ENCODE results near the gene RBP5.

Gene RBP5

GRCh38 chr12:7155471-7156034, 26.9 kb upstream of the RBP5 start:
- no peak for DNase-seq (ENCODE audit: insufficient read length, low spot score)
- FAIRE-seq: no peak
- no peak for TF ChIP-seq CTCF (IDR thresholded peaks at IDR 0.05; ENCODE audit: insufficient read depth, missing control alignments)

GRCh38 chr12:7154901-7155470, 26.3 kb upstream of the RBP5 start:
- no peak for TF ChIP-seq CTCF (IDR thresholded peaks at IDR 0.05; ENCODE audit: insufficient read depth, missing control alignments)
- FAIRE-seq (no peak), DNase-seq (ENCODE audit: insufficient read length, low spot score) (no peak)

DNA sequence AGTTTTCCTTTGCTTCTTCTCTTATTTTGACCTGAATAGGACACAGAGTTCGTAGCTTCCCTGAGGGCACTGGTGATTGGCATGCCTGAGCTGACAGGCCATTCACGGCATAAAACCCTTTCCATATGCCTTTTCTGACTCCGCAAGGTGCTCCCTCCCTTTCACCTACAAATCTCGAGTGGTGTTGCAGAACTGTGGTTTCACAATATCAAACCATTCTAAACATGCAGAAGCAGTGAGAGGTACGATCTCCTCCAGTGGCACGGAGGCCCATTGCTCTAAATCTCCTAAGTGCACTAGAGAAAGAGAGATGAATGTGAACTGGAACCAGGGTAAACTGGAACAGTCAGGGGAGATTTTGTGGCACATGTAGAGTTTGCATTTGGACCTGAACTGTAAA, 25.4 kb upstream of the RBP5 start:
- no peak for TF ChIP-seq CTCF (IDR thresholded peaks at IDR 0.05; ENCODE audit: insufficient read depth, missing control alignments)
- FAIRE-seq (no peak), DNase-seq (ENCODE audit: insufficient read length, low spot score) (no peak)

DNA sequence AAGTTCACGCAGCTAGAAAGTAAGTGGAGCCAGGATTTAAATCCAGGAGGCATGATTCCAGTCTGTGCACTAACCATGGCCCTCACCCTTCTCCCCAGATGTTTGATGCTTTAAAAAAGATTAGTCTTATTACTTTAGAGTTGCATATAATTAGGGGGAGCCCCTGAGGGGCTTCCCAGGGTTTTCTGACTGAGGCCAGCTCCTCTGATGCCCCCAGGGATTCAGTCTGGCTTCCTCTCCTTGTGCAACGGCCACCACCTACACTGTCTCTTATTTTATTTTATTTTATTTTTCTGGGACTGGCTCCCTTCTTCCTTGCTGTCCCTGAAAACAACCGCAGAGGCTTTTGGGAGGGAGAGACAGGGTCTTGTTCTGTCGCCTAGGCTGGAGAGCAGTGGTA, 24.1 kb upstream of the RBP5 start:
- FAIRE-seq: no peak
- DNase-seq (ENCODE audit: insufficient read length, low spot score): no peak

DNA sequence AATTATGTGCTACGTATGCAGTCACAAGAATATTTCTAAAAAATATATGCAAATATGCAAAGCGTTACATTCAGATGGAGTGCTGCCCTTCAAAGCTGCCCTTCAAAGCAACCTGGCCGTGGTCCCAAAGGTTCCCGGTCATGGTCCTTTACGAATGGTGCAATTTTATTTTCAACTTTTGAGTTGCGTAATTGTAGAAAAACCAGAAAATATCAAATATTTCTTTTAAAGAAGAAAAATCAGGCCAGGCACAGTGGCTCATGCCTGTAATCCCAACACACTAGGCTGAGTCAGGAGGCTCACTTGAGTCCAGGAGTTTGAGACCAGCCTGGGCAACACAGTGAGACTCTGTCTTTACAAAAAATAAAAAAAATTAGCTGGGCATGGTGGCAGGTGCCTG, 22.8 kb upstream of the RBP5 start:
- no peak for FAIRE-seq
- DNase-seq (ENCODE audit: insufficient read length, low spot score): no peak
- TF ChIP-seq CTCF (IDR thresholded peaks at IDR 0.05; ENCODE audit: insufficient read depth, missing control alignments): no peak

More for the DNA sequence above, 24.1 kb upstream of the RBP5 start:
- no peak for TF ChIP-seq CTCF (IDR thresholded peaks at IDR 0.05; ENCODE audit: insufficient read depth, missing control alignments)

GRCh38 chr12:7150841-7151240, 22.2 kb upstream of the RBP5 start:
- no peak for TF ChIP-seq CTCF (IDR thresholded peaks at IDR 0.05; ENCODE audit: insufficient read depth, missing control alignments)
- FAIRE-seq (no peak), DNase-seq (ENCODE audit: insufficient read length, low spot score) (no peak)

GRCh38 chr12:7150356-7150755, 21.7 kb upstream of the RBP5 start:
- no peak for FAIRE-seq

More at GRCh38 chr12:7150356-7150755, 21.7 kb upstream of the RBP5 start:
- TF ChIP-seq CTCF (IDR thresholded peaks at IDR 0.05; ENCODE audit: insufficient read depth, missing control alignments): no peak
- DNase-seq (ENCODE audit: insufficient read length, low spot score): no peak

Measured in D721Med (cell line).